ENCODE results near the gene UPK1A. TPM values are rescaled to one million over a fixed set of nuclear protein-coding genes. Genes with fewer than 3 reads are reported as not detected.

The UPK1A gene
- total RNA-seq, 1 donor: not detected

DNA sequence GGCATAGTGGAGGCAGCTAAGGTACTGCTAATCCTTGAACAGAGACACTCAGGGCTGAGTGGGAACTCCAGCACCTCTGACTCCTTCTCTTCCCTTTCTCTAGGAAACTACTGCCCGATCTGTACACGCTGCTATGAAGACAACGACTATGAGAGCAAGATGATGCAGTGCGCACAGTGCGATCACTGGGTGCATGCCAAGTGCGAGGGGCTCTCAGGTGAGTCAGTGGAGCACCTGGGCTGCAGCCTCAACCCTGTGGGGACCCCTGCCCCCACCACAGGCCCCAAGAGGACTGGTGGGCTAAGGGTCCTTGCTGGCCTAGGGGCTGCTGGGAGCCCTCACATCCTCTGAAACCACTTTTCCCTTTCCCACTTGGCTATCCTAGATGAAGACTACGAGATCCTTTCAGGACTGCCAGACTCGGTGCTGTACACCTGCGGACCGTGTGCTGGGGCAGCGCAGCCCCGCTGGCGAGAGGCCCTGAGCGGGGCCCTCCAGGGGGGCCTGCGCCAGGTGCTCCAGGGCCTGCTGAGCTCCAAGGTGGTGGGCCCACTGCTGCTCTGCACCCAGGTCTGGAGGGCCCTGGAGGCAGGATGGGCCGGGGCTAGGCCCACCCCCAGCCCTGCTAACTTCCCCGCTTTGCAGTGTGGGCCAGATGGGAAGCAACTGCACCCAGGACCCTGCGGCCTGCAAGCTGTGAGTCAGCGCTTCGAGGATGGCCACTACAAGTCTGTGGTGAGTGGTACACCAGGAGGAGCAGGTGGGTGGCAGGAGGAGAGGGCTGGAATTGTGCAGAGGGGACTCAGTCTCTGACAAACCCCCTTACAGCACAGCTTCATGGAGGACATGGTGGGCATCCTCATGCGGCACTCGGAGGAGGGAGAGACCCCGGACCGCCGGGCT, 61.0 kb downstream of the UPK1A start:
- Histone ChIP-seq H3K9me3 (ENCODE audit: low read depth, low read length) (no peaks in the 10 kb centered on the region), H3K27me3 (ENCODE audit: insufficient read depth, low read length) (no peaks in the 10 kb centered on the region), H3K4me3 (ENCODE audit: low read length) (no peak overlapping the region)

More for the DNA sequence above, 61.0 kb downstream of the UPK1A start:
- H3K4me1 ChIP-seq (ENCODE audit: insufficient read depth, low read length): no peaks in the 10 kb centered on the region

Other genes with a start within 250 kb of the UPK1A start
- gene FFAR2, start 218.3 kb upstream of the UPK1A start, total RNA-seq: 16.5 TPM
- not detected for gene KRTDAP, start 176.1 kb upstream of the UPK1A start, total RNA-seq
- not detected for gene DMKN, start 152.9 kb upstream of the UPK1A start, total RNA-seq
- gene SBSN, start 138.2 kb upstream of the UPK1A start, total RNA-seq: not detected
- not detected for gene GAPDHS, start 133.1 kb upstream of the UPK1A start, total RNA-seq
- gene TMEM147, start 120.9 kb upstream of the UPK1A start, total RNA-seq: 25.9 TPM
- not detected for gene ATP4A, start 102.9 kb upstream of the UPK1A start, total RNA-seq
- gene PMIS2, start 80.3 kb upstream of the UPK1A start, total RNA-seq: not detected
- 6.0 TPM for gene HAUS5, start 53.8 kb upstream of the UPK1A start, total RNA-seq
- gene RBM42, start 37.5 kb upstream of the UPK1A start, total RNA-seq: 16.0 TPM
- not detected for gene ETV2, start 24.8 kb upstream of the UPK1A start, total RNA-seq
- gene COX6B1, start 18.2 kb upstream of the UPK1A start, total RNA-seq: 219 TPM
- gene ZBTB32, start 38.0 kb downstream of the UPK1A start, total RNA-seq: 0.42 TPM
- 10.8 TPM for gene KMT2B, start 51.5 kb downstream of the UPK1A start, total RNA-seq
- gene IGFLR1, start 75.9 kb downstream of the UPK1A start, total RNA-seq: 8.7 TPM
- 18.4 TPM for gene U2AF1L4, start 78.9 kb downstream of the UPK1A start, total RNA-seq
- 8.0 TPM for gene PSENEN, start 79.1 kb downstream of the UPK1A start, total RNA-seq
- gene LIN37, start 82.1 kb downstream of the UPK1A start, total RNA-seq: 1.9 TPM
- not detected for gene HSPB6, start 90.5 kb downstream of the UPK1A start, total RNA-seq
- gene PROSER3, start 91.7 kb downstream of the UPK1A start, total RNA-seq: 5.1 TPM
- 4.1 TPM for gene ARHGAP33, start 109.0 kb downstream of the UPK1A start, total RNA-seq
- gene PRODH2, start 146.3 kb downstream of the UPK1A start, total RNA-seq: not detected
- gene NPHS1, start 186.0 kb downstream of the UPK1A start, total RNA-seq: not detected
- gene KIRREL2, start 190.4 kb downstream of the UPK1A start, total RNA-seq: 0.10 TPM
- gene APLP1, start 202.1 kb downstream of the UPK1A start, total RNA-seq: not detected
- 128 TPM for gene NFKBID, start 234.0 kb downstream of the UPK1A start, total RNA-seq
- 58.1 TPM for gene HCST, start 236.0 kb downstream of the UPK1A start, total RNA-seq
- gene TYROBP, start 241.8 kb downstream of the UPK1A start, total RNA-seq: 286 TPM

Measured in mononuclear cell (primary cell).